Measurements from ENCODE around the gene BTBD9.

BTBD9 gene

GRCh38 chr6:38323216-38323615 is 316.5 kb downstream of the BTBD9 start:
- DNase-seq: no peak

DNA sequence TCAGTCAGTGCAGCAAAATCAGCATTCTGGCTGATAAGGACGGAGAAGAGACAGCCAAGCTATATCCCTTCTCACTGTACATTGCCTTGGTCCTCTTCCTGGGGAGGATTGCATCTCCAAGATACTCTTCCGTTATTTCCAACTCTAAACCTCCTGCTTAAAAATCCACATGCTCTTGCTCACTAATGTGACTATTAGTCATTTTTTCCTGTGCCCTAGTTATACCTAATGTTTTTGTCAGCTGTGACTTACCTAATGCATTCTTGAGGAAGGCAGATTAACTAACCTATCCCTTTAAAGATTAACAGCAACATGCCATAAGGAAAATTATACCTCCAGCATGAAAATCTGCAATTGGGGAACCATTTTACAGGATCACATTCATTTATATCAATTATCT is 317.6 kb downstream of the BTBD9 start:
- peak; percentile 15 for DNase-seq

DNA sequence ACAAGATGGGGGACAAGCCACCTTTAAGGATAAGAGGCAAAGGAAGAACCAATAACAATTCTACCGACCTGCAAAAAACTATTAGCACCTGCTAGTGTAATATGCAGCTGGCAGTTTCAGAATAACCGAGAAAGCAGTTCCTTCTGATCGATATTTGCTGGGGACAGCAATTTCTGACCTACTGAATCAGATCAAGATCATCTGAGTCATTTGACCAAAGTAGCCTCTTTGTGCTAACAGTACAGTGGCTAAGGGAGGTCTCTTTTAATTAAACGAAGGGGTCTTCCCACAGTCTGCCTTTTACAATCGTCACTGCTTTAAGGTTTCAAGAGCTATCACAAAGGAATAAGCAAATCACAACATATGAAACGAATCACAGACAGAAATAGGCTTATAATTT is 318.9 kb downstream of the BTBD9 start:
- no peak for DNase-seq

DNA sequence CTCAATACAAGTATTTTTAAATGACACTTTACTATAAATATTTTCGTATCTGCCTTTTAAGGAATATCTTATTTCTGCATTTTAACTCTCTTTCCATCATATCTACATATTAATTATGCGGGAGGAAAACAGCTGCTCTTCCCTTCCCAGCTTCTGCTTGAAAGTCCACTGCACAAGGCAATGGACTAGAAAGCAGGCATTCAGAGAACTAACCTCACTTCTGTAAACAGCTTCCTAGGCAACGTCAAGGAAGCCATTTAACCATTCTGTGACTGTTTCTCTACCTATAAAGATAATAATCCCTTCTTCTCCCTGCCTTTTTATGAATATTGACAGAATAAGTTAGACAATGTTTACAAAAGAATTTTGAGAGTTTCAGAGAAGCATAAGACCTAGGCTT is 319.4 kb downstream of the BTBD9 start:
- DNase-seq: no peak

DNA sequence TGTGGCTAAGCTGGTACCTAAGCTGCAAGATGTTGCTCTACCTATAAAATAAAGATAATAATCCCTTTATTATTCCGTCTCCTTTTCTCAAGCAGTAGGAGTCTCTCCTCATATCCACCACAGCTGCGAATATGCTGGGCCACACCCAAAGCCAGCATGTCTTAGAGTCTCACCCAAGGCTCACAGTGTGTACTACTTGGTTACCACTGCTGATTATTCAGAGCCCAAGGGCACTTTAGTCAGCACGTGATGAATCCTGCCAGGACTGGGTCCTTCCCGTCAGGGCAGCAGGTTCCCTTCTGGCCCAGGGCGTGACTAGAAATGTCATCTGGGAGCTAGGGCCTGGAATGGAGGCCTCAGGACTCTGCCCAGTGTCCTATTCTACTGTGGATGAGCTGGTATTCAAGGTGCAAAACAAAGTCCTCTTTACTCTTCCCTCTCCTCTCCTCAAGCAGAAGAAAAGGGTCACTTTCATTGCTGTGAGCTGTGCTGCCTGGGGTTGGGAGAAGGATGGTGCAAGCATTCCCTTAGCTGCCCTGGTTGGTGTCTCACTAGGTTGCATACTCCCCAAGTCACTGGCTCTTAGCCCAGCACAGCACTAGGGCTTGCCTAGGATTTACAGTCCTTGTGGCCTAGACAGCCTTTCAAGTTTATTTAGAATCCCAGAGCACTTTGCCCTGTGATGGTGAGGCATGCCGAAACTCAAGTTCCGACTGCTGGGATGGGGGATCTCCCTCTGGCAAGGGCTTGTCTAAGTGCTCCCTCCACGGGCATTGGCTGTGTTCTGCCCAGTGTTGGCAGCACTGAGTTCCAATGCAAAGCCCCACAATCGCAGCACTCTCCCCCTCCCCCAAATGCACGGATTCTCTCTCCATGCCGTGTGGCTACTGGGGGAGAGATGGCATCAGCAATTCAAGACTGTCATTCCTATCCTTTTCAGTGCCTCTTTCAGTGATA is 320.2 kb downstream of the BTBD9 start:
- no peak for DNase-seq

GRCh38 chr6:38316099-38316868 is 323.4 kb downstream of the BTBD9 start:
- no peak for DNase-seq

GRCh38 chr6:38311201-38311600 is 328.5 kb downstream of the BTBD9 start:
- DNase-seq: no peak

DNA sequence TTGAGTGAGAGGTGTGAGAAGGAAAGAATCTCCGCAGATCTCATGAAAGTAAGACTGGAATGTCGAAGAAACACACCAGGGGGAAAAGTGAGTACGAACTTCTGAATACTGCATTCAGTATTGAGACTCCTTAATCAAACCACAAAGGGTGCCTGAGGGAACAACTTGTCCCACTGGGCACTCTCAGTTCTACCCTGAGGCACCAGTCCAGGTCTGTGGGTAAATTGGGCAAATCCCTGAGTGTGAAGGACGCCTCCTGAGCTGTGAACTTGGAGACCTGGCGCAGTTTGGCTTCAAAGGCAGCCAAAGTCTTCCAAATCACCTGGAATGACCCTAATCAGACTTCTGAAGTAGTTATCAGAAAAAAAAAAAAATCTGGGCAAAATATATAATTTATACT is 329.7 kb downstream of the BTBD9 start:
- no peak for DNase-seq

DNA sequence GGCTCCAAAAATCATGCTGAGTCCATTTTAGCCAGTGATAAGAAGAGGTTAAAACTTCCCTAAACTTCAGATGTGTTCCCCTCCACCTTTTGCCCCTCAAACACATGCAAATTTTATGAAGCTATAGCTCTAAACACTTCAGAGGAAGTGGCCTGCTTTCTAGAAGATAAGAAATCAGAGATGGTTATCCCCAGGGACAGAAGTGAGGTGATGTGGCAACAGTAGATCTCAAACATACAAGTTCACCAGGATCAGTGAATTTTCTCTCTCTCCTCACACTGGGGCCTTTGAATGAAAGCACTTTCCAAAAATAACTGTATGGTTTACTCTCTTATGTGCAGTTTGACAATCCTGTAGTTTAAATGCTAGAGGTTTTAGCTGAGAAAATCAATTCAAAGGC is 332.0 kb downstream of the BTBD9 start:
- DNase-seq: no peak

- no peak for DNase-seq
These were observed 332.8 kb downstream of the BTBD9 start for GRCh38 chr6:38306931-38307330.

DNA sequence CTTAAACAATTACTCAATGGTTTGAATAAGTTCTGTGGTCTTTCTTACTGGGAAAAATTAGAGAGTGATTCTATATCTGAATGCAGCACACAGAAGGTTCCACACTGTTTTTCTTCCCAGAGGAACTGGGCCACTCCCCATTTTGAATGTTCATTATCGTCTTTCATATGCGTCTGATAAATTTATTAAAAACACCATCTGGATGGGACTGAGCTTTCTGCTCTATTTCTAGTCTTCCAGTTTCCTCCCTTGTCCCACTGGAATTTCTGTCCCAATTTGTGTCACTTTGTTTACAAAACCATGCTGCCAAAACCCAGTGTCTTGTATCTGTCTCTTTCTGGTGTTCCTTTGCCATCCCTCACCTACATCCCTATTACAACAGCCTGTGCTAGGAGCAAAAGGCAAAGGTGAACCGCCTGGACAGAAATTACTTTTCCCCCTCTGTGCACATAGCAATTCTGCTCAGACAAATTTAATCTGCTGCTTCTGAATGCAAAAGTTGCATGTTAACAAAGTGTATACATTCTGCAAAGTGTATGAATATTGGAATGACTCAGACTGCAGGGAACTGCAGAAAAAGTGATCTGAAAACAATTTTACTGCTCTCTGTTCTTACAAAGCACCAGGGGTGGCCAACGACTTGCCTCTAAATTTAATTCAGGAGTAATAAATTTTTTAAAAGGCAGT is 333.6 kb downstream of the BTBD9 start:
- no peak for DNase-seq

GRCh38 chr6:38302838-38303237 is 336.9 kb downstream of the BTBD9 start:
- DNase-seq: no peak

DNA sequence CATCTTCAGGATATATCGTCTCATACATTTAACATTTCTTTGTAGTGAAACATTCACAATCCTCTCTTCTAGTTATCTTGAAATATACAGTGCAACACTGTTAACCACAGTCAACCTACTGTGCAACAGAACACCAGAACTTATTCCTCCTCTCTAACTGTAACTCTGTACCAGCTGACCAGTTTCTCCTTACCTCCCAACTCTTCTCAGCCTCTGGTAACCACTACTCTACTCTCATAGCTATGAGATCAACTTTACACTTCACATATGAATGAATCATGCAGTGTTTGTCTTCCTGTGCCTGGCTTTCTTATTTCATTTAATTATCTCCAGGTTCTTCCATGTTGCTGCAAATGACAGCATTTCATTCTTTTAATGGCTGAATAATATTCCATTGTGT is 337.6 kb downstream of the BTBD9 start:
- peak; percentile 20 for DNase-seq

GRCh38 chr6:38290133-38290799 is 349.5 kb downstream of the BTBD9 start:
- DNase-seq: no peak

- DNase-seq: no peak
These were observed 352.2 kb downstream of the BTBD9 start for GRCh38 chr6:38287487-38287886.

DNA sequence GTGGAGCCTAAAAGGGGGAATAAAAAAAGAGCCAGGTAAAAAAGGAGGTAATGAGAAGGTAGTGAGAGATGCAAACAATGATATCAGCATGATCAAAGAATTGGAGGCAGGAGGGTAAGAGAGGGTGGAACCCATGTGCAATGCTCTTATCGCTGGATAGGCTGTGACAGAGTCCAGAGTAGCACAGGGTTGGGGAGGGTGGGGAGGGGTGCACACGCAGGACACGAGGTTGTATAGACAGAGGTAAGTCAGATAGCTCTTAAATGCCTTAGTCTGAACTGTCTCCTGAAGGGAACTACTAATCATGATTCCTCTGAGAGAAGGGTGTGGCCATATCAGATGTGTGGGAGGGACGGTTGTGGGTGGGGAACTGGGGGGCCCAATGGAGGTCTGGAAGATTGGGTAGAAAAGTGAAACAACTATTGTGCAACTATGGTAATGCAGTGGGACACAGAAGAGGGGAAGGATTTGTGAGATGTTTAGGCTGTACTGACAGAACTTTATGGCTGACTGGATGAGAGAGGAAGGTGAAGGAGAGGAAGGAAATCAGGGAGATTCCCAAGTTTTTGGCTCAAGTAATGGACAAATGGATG is 354.8 kb downstream of the BTBD9 start:
- no peak for DNase-seq

- DNase-seq: peak; percentile 86
These were observed 355.9 kb downstream of the BTBD9 start for GRCh38 chr6:38283734-38284362.

GRCh38 chr6:38282911-38283310 is 356.8 kb downstream of the BTBD9 start:
- DNase-seq: peak; percentile 74

DNA sequence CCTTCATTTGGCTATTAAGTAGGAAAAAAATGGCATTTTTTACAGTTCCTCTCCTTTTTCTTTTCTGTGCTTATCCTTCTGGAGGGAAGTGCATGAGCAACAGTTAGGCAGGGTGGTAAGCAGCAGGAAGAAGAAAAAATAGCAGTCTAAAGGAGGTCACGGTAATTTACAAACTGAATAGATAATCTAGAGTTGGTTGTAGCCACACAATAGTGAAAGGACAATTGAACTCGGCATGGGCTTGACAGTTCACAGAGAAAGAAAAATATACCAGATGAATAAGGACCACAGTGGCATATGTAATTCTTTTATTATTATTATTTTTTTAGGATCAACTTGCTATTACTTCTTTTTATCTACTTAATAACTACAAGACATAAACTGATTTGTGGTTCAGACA is 358.6 kb downstream of the BTBD9 start:
- DNase-seq: no peak

DNA sequence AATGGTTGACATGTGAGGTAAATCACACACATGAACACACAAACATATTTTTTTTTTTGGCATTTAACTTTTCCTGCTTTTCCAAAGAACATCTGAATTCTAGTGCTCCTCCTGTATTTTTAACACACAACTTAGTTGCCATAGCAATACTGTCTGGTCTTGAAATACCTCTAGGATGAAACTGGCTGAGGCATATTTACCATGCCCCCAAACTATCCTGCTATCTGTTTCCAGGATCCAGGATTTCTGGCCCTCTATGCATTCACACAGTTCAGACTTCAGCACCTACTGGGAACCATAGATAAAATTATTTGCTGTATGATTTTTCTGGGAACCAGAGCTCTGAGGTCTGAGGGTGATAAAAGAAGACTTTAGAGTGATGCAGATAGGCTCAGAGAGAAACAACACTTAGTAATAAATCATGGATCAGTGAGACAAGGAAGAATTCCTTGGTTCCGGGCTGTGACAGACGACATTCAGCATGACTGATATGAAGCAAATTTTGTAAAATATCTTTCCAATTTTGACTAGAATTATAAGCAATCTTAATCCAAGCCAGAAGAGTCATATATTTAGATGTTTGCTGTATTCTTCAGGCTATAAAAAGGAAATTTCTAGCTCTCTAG is 359.7 kb downstream of the BTBD9 start:
- no peak for DNase-seq

DNA sequence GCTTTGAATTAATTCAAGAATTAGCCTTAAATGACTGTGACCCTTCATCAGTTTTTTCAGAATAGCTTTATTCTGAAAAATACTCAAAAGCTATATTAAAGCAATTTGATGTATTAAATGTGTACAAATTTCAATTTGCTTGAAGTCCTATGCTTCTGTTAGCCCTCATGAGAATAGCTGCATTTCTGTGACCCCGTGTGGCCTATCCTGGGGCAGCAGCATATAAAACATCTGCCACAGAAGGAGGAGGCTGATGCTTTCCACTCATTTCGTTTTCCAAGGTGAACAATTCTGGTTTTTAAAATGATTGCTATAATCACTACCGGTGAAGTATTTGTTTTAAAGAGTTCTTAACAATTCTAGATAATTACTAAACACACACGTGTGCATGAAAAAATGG is 360.3 kb downstream of the BTBD9 start:
- no peak for DNase-seq

- no peak for DNase-seq
These were observed 366.4 kb downstream of the BTBD9 start for GRCh38 chr6:38273325-38273724.
